Measurements from ENCODE around the gene ARRDC3. TPM values are rescaled to one million over a fixed set of nuclear protein-coding genes. Genes with fewer than 3 reads are reported as not detected.

ARRDC3 gene
- total and polyA plus RNA-seq, 9 of the 15 experiments (the other 6 are each of a cell fraction or from before 2014, with no cell fraction given): 15.3 to 58.1 (median 39.4) TPM

DNA sequence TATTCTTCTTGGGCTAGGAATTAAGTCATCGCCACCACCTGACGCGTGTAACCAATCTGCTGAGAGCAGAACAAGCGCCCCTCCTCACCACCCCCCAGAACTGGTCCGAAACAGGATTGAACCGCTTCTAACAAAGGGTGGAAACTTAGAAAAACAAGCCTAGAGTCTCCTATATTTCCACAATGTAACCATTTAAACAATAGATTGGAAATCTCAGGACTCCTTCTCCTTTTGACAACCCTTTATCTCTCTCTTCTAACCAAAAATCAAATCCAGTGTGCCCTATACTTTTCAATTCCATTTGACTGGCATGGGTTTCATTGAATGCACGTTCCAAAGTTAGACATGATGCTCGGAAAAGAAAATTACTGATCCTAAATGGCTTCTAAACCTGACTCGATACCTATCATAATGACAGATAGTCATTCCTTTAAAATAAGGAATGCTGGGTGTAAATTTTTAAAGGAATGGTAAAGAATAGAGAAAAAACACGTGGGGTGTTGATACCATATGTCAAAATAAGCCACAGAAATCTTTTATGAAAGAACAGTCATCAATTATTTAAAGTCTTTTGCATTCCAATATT is 1.2 kb downstream of the ARRDC3 start (continued):
- TF ChIP-seq, protein P1, sequence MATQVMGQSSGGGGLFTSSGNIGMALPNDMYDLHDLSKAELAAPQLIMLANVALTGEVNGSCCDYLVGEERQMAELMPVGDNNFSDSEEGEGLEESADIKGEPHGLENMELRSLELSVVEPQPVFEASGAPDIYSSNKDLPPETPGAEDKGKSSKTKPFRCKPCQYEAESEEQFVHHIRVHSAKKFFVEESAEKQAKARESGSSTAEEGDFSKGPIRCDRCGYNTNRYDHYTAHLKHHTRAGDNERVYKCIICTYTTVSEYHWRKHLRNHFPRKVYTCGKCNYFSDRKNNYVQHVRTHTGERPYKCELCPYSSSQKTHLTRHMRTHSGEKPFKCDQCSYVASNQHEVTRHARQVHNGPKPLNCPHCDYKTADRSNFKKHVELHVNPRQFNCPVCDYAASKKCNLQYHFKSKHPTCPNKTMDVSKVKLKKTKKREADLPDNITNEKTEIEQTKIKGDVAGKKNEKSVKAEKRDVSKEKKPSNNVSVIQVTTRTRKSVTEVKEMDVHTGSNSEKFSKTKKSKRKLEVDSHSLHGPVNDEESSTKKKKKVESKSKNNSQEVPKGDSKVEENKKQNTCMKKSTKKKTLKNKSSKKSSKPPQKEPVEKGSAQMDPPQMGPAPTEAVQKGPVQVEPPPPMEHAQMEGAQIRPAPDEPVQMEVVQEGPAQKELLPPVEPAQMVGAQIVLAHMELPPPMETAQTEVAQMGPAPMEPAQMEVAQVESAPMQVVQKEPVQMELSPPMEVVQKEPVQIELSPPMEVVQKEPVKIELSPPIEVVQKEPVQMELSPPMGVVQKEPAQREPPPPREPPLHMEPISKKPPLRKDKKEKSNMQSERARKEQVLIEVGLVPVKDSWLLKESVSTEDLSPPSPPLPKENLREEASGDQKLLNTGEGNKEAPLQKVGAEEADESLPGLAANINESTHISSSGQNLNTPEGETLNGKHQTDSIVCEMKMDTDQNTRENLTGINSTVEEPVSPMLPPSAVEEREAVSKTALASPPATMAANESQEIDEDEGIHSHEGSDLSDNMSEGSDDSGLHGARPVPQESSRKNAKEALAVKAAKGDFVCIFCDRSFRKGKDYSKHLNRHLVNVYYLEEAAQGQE (IDR thresholded peaks at IDR 0.05; ENCODE audit: borderline replicate concordance): peak; percentile 99
- TF ChIP-seq, protein P1 (CRISPR knock-in tag; IDR thresholded peaks at IDR 0.05; ENCODE audit: low read depth): no peak
- TF ChIP-seq, protein P2, sequence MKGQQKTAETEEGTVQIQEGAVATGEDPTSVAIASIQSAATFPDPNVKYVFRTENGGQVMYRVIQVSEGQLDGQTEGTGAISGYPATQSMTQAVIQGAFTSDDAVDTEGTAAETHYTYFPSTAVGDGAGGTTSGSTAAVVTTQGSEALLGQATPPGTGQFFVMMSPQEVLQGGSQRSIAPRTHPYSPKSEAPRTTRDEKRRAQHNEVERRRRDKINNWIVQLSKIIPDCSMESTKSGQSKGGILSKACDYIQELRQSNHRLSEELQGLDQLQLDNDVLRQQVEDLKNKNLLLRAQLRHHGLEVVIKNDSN (CRISPR knock-in tag; IDR thresholded peaks at IDR 0.05): peak; percentile 85
- TF ChIP-seq, protein P3, sequence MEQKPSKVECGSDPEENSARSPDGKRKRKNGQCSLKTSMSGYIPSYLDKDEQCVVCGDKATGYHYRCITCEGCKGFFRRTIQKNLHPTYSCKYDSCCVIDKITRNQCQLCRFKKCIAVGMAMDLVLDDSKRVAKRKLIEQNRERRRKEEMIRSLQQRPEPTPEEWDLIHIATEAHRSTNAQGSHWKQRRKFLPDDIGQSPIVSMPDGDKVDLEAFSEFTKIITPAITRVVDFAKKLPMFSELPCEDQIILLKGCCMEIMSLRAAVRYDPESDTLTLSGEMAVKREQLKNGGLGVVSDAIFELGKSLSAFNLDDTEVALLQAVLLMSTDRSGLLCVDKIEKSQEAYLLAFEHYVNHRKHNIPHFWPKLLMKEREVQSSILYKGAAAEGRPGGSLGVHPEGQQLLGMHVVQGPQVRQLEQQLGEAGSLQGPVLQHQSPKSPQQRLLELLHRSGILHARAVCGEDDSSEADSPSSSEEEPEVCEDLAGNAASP (IDR thresholded peaks at IDR 0.05): no peak
- peak; percentile 56 for TF ChIP-seq SMAD1 (IDR thresholded peaks at IDR 0.05; ENCODE audit: low read depth, low read length, partially characterized antibody)
- peak; percentile 40 for TF ChIP-seq TAF9B (IDR thresholded peaks at IDR 0.05; ENCODE audit: partially characterized antibody)
- TF ChIP-seq, protein P4, sequence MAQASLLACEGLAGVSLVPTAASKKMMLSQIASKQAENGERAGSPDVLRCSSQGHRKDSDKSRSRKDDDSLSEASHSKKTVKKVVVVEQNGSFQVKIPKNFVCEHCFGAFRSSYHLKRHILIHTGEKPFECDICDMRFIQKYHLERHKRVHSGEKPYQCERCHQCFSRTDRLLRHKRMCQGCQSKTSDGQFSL (CRISPR knock-in tag; IDR thresholded peaks at IDR 0.05): no peak
- TF ChIP-seq, protein P4 (tag; IDR thresholded peaks at IDR 0.05): peak in 1 of 2 experiments; percentile 53; a peak in 1 of 4 replicates
- no peak for TF ChIP-seq XRCC4 (IDR thresholded peaks at IDR 0.05; ENCODE audit: extremely low read depth, insufficient read depth, insufficient read length)
- TF ChIP-seq, protein P5, sequence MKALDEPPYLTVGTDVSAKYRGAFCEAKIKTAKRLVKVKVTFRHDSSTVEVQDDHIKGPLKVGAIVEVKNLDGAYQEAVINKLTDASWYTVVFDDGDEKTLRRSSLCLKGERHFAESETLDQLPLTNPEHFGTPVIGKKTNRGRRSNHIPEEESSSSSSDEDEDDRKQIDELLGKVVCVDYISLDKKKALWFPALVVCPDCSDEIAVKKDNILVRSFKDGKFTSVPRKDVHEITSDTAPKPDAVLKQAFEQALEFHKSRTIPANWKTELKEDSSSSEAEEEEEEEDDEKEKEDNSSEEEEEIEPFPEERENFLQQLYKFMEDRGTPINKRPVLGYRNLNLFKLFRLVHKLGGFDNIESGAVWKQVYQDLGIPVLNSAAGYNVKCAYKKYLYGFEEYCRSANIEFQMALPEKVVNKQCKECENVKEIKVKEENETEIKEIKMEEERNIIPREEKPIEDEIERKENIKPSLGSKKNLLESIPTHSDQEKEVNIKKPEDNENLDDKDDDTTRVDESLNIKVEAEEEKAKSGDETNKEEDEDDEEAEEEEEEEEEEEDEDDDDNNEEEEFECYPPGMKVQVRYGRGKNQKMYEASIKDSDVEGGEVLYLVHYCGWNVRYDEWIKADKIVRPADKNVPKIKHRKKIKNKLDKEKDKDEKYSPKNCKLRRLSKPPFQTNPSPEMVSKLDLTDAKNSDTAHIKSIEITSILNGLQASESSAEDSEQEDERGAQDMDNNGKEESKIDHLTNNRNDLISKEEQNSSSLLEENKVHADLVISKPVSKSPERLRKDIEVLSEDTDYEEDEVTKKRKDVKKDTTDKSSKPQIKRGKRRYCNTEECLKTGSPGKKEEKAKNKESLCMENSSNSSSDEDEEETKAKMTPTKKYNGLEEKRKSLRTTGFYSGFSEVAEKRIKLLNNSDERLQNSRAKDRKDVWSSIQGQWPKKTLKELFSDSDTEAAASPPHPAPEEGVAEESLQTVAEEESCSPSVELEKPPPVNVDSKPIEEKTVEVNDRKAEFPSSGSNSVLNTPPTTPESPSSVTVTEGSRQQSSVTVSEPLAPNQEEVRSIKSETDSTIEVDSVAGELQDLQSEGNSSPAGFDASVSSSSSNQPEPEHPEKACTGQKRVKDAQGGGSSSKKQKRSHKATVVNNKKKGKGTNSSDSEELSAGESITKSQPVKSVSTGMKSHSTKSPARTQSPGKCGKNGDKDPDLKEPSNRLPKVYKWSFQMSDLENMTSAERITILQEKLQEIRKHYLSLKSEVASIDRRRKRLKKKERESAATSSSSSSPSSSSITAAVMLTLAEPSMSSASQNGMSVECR (CRISPR knock-in tag; IDR thresholded peaks at IDR 0.05): no peak
- TF ChIP-seq TBL1XR1 (IDR thresholded peaks at IDR 0.05; ENCODE audit: low read length in 2 of 2): 0 out of 4 replicates have a peak, but pooled peaks of 1 of the 2 experiments have one; percentile 36
